AG04449 (cell line): ENCODE data around the gene SEH1L.
A peak's percentile ranks its signal among the peaks of the same experiment; 100 is the strongest.
"Not testable (repeated sequence)": the region's sequence is repeated elsewhere in the genome, so short reads cannot be mapped to it uniquely, and the experiment has no call there.

Source experiments
- CTCF ChIA-PET: fragments of 350-600 bp; formaldehyde crosslinking; extraction: SDS; loops from one replicate; lab custom pipeline; 2021; ENCODE audit warnings: antibody characterized with exemption; lab: Yijun Ruan, JAX
- POLR2A ChIA-PET: fragments of 400-600, 350-600 bp; formaldehyde crosslinking; extraction: SDS; loops from one replicate; lab custom pipeline; 2020; ENCODE audit warnings: antibody characterized with exemption, inconsistent platforms; lab: Yijun Ruan, JAX
- DNase-seq: peaks from one replicate; pipeline ENCODE4 v3.0.0-alpha.2; 2010; ENCODE audit warnings: low read depth, low spot score
- H3K4me3 ChIP-seq: 2 replicates; pipeline ENCODE4 v1.5.1; 2011; ENCODE audit warnings: low read depth, mild to moderate bottlenecking, control low read depth, low read length
- CTCF ChIP-seq: IDR thresholded peaks from one replicate; pipeline ENCODE4 v1.5.1; 2011; ENCODE audit warnings: mild to moderate bottlenecking, moderate library complexity, low read length, control low read depth, inconsistent platforms; ENCODE audit not compliant: insufficient read depth; ENCODE audit errors: missing control alignments

The SEH1L gene

GRCh38 chr18:12947285-12948049 lies at the start of gene SEH1L:
Gene SEH1L (plus strand): TSS chr18:12948011. CDS start chr18:12948122, 111 bp downstream.
- DNase-seq, result peak; percentile 87
- H3K4me3 ChIP-seq, result peak within 1 kb of the TSS; percentile 95
- no peak for TF ChIP-seq CTCF
- CTCF ChIA-PET, result no interaction called here
- POLR2A ChIA-PET, result interaction anchor here (0.7 to 0.9 kb wide), 2 partner anchors 14 to 205 kb away, joined by 3 to 6 read pairs; no protein-coding TSS in a partner anchor

- H3K4me3 ChIP-seq, POLR2A ChIA-PET, DNase-seq: not testable (repeated sequence)
- CTCF ChIA-PET, result interaction anchor here (1.6 kb wide), 1 partner anchor 10 kb away, joined by 4 read pairs; no protein-coding TSS in a partner anchor
Observed at GRCh38 chr18:12901208-12901607, 46.6 kb upstream of the SEH1L start.

- POLR2A ChIA-PET, result no interaction called here
- H3K4me3 ChIP-seq, result no peak overlapping the region
Observed at GRCh38 chr18:12904012-12904516, 43.7 kb upstream of the SEH1L start.

GRCh38 chr18:12906119-12906518 lies 41.7 kb upstream of the SEH1L start:
- no peak for DNase-seq
- ChIA-PET POLR2A (no interaction called here), CTCF (interaction anchor here (0.9 to 8.0 kb wide), 6 partner anchors 8 to 179 kb away, joined by 3 to 82 read pairs (median 10); no protein-coding TSS in a partner anchor)
- no peak overlapping the region for H3K4me3 ChIP-seq
- TF ChIP-seq CTCF, result no peak

More at GRCh38 chr18:12904012-12904516, 43.7 kb upstream of the SEH1L start:
- DNase-seq, result no peak
- CTCF ChIA-PET, result interaction anchor here (1.2 to 8.0 kb wide), 4 partner anchors 11 to 159 kb away, joined by 3 to 82 read pairs (median 12); no protein-coding TSS in a partner anchor
- TF ChIP-seq CTCF, result no peak

DNA sequence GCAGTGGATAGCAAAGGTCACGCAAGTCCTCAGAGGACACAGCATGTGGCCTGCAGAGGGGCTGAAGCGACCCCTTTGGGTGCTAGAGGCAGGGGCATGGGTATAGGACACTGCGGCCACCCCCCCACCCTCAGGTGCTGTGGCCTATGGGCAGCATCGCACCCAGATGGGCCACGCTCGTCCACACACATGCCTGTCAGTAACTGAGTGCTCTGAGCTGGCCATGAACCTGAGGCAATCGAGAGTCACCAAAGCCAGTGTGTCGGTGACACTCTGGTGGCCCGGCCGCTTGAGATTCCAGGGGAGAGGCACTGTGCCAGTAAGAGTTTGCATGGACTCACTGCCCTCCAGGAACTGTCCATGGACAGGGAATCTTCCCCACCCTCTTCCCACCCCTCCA lies 41.0 kb upstream of the SEH1L start:
- no peak for DNase-seq
- ChIA-PET CTCF (interaction anchor here (0.9 to 8.0 kb wide), 4 partner anchors 9 to 162 kb away, joined by 3 to 82 read pairs (median 14); no protein-coding TSS in a partner anchor), POLR2A (interaction anchor here (0.6 to 0.7 kb wide), 2 partner anchors 177 to 529 kb away, joined by 3 read pairs; partner anchors contain the start of gene AFG3L2)
- TF ChIP-seq CTCF, result no peak
- no peak overlapping the region for H3K4me3 ChIP-seq

- TF ChIP-seq CTCF, result no peak
- ChIA-PET POLR2A (interaction anchor here (0.6 to 0.9 kb wide), 3 partner anchors 24 to 530 kb away, joined by 3 to 7 read pairs (median 3); partner anchors contain the start of genes AFG3L2 and PTPN2), CTCF (interaction anchor here (1.2 to 8.0 kb wide), 4 partner anchors 15 to 163 kb away, joined by 5 to 82 read pairs (median 14); no protein-coding TSS in a partner anchor)
- H3K4me3 ChIP-seq, result no peak overlapping the region
- DNase-seq, result peak; percentile 45
Observed at GRCh38 chr18:12907258-12907925, 40.4 kb upstream of the SEH1L start.
